Fibroblast of pulmonary artery (primary cell): Measurements from ENCODE around the gene PDCD10.
A peak's percentile ranks its signal among the peaks of the same experiment; 100 is the strongest.

Experiments used
- DNase-seq: peaks from one replicate; pipeline ENCODE4 v3.0.0-alpha.2; 2010; ENCODE audit warnings: low read depth
- H3K4me3 ChIP-seq: replicated peaks from 2 replicates; pipeline ENCODE4 v1.5.1; 2011; ENCODE audit warnings: low read depth, mild to moderate bottlenecking, control low read depth, low read length, moderate library complexity
- CTCF ChIP-seq: IDR thresholded peaks from 2 replicates; pipeline ENCODE4 v1.5.1; 2011; ENCODE audit warnings: mild to moderate bottlenecking, control low read depth, low read length, inconsistent platforms; ENCODE audit errors: missing control alignments

The PDCD10 gene

GRCh38 chr3:167734498-167735232 lies at the start of gene PDCD10:
Gene PDCD10 (minus strand): TSS chr3:167734892. CDS start chr3:167720157, 14,735 bp downstream.
- TF ChIP-seq CTCF: no peak
- H3K4me3 ChIP-seq: peak within 1 kb of the TSS; percentile 82
- peak; percentile 99 for DNase-seq

- no peak for TF ChIP-seq CTCF
- no peak overlapping the region for H3K4me3 ChIP-seq
- DNase-seq: no peak
Observed at GRCh38 chr3:167783781-167784180, 49.1 kb upstream of the PDCD10 start.

GRCh38 chr3:167780214-167780883 lies 45.7 kb upstream of the PDCD10 start:
- no peak for DNase-seq
- no peak for TF ChIP-seq CTCF
- H3K4me3 ChIP-seq: no peak overlapping the region

GRCh38 chr3:167777356-167777755 lies 42.7 kb upstream of the PDCD10 start:
- TF ChIP-seq CTCF: no peak
- no peak overlapping the region for H3K4me3 ChIP-seq
- no peak for DNase-seq

GRCh38 chr3:167776066-167776685 lies 41.5 kb upstream of the PDCD10 start:
- TF ChIP-seq CTCF: no peak
- no peak overlapping the region for H3K4me3 ChIP-seq
- no peak for DNase-seq

GRCh38 chr3:167773584-167773983 lies 38.9 kb upstream of the PDCD10 start:
- no peak for DNase-seq
- no peak for TF ChIP-seq CTCF
- no peak overlapping the region for H3K4me3 ChIP-seq
